GM23338 (cell line): ENCODE data around the gene GPR55. TPM values are rescaled to one million over a fixed set of nuclear protein-coding genes. Genes with fewer than 3 reads are reported as not detected.

Source experiments
- ATAC-seq: fragments of 200-7000 bp; cut with Tn5 transposase; 3 replicates; pipeline ENCODE4 v1.9.1; 2020
- DNase-seq: peaks from one replicate; pipeline ENCODE4 v3.0.0-alpha.2; 2015; ENCODE audit warnings: low spot score
- H2AFZ ChIP-seq: fragments of 200-600 bp; sonication (generic); 2 replicates; pipeline ENCODE4 v1.8.0; 2016; ENCODE audit warnings: antibody characterized with exemption, mild to moderate bottlenecking, moderate library complexity
- H3F3A ChIP-seq: fragments of 200-600 bp; sonication (generic); replicated peaks from 2 replicates; pipeline ENCODE4 v1.8.0; 2017; ENCODE audit warnings: antibody characterized with exemption, mixed run types, low read depth
- H3K27ac ChIP-seq: fragments of 200-600 bp; sonication (generic); 2 replicates; pipeline ENCODE4 v1.6.1; 2016; ENCODE audit warnings: low read depth
- H3K27me3 ChIP-seq: fragments of 200-600 bp; sonication (generic); 2 replicates; pipeline ENCODE4 v1.8.0; 2016; ENCODE audit warnings: mild to moderate bottlenecking, mixed run types, moderate library complexity; ENCODE audit not compliant: insufficient read depth
- H3K36me3 ChIP-seq: fragments of 200-600 bp; sonication (generic); 2 replicates; pipeline ENCODE4 v1.8.0; 2016; ENCODE audit warnings: mild to moderate bottlenecking; ENCODE audit not compliant: insufficient read depth
- H3K4me1 ChIP-seq: fragments of 200-600 bp; sonication (generic); 2 replicates; pipeline ENCODE4 v1.8.0; 2016; ENCODE audit warnings: mild to moderate bottlenecking, moderate library complexity; ENCODE audit not compliant: insufficient read depth
- H3K4me2 ChIP-seq: fragments of 200-600 bp; sonication (generic); 2 replicates; pipeline ENCODE4 v1.7.1; 2017; ENCODE audit warnings: mixed run types
- H3K4me3 ChIP-seq: fragments of 200-600 bp; sonication (generic); 2 replicates; pipeline ENCODE4 v1.6.1; 2016; ENCODE audit warnings: mixed run types
- H3K79me2 ChIP-seq: fragments of 200-600 bp; sonication (generic); replicated peaks from 2 replicates; pipeline ENCODE4 v1.8.0; 2017; ENCODE audit warnings: mild to moderate bottlenecking; ENCODE audit not compliant: insufficient read depth
- H3K9me2 ChIP-seq: fragments of 200-600 bp; sonication (generic); 2 replicates; pipeline ENCODE4 v1.8.0; 2017; ENCODE audit not compliant: insufficient read depth
- H4K20me1 ChIP-seq: fragments of 200-600 bp; sonication (generic); replicated peaks from 2 replicates; pipeline ENCODE4 v1.8.0; 2017; ENCODE audit warnings: mild to moderate bottlenecking; ENCODE audit not compliant: insufficient read depth
- H3K27ac Mint-ChIP-seq: 2 replicates; pipeline ENCODE4 v1.8.0; 2020; ENCODE audit warnings: inconsistent platforms, mild to moderate bottlenecking, moderate library complexity, mixed read lengths
- H3K27me3 Mint-ChIP-seq: 3 replicates; pipeline ENCODE4 v1.8.0; 2022; ENCODE audit warnings: low read depth, mild to moderate bottlenecking, moderate library complexity, mixed read lengths, inconsistent platforms; ENCODE audit not compliant: insufficient read depth, poor library complexity
- H3K36me3 Mint-ChIP-seq: 3 replicates; pipeline ENCODE4 v1.8.0; 2021; ENCODE audit warnings: low read depth, mild to moderate bottlenecking, inconsistent platforms, moderate library complexity, mixed read lengths
- H3K4me1 Mint-ChIP-seq: 3 replicates; pipeline ENCODE4 v1.8.0; 2020; ENCODE audit warnings: mild to moderate bottlenecking, inconsistent platforms, mixed read lengths
- H3K4me3 Mint-ChIP-seq: 3 replicates; pipeline ENCODE4 v1.8.0; 2021; ENCODE audit warnings: moderate library complexity, mild to moderate bottlenecking, inconsistent platforms, mixed read lengths
- H3K9me3 Mint-ChIP-seq: 3 replicates; pipeline ENCODE4 v1.8.0; 2020; ENCODE audit warnings: moderate library complexity, mild to moderate bottlenecking, inconsistent platforms, mixed read lengths
- CREB1 ChIP-seq: fragments of 250-450 bp; sonication (Bioruptor Pico); IDR thresholded peaks from 2 replicates; pipeline ENCODE4 v1.5.0; 2020; ENCODE audit warnings: low read depth, mild to moderate bottlenecking, moderate library complexity
- EZH2 ChIP-seq: fragments of 200-600 bp; sonication (generic); IDR thresholded peaks from one replicate; pipeline ENCODE4 v1.8.0; 2017; ENCODE audit warnings: antibody characterized with exemption, mild to moderate bottlenecking, low read depth; ENCODE audit not compliant: unreplicated experiment
- EZH2phosphoT487 ChIP-seq: fragments of 200-600 bp; sonication (generic); IDR thresholded peaks from one replicate; pipeline ENCODE4 v1.8.1; 2018; ENCODE audit warnings: antibody characterized with exemption; ENCODE audit not compliant: unreplicated experiment
- JUNB ChIP-seq: IDR thresholded peaks from one replicate; pipeline ENCODE4 v1.6.1; 2016; ENCODE audit warnings: antibody characterized with exemption; ENCODE audit not compliant: unreplicated experiment
- NANOG ChIP-seq: IDR thresholded peaks from 2 replicates; pipeline ENCODE4 v1.6.1; 2016; ENCODE audit warnings: antibody characterized with exemption, borderline replicate concordance
- POLR2AphosphoS5 ChIP-seq: IDR thresholded peaks from 2 replicates; pipeline ENCODE4 v1.6.1; 2016; ENCODE audit warnings: antibody characterized with exemption, low read depth
- STAT1 ChIP-seq: IDR thresholded peaks from one replicate; pipeline ENCODE4 v1.6.1; 2016; ENCODE audit warnings: antibody characterized with exemption; ENCODE audit not compliant: unreplicated experiment
- ZNF114 ChIP-seq: fragments of 250-450 bp; sonication (Bioruptor Pico); IDR thresholded peaks from 2 replicates; pipeline ENCODE4 v1.5.0; 2020; ENCODE audit warnings: mild to moderate bottlenecking, moderate library complexity
- ZNF331 ChIP-seq: fragments of 250-450 bp; sonication (Bioruptor Pico); IDR thresholded peaks from 2 replicates; pipeline ENCODE4 v1.5.0; 2020; ENCODE audit warnings: low read depth, mild to moderate bottlenecking, moderate library complexity
- polyA plus RNA-seq: library from polyadenylated mRNA; unstranded; fragments of >200 nt; fragmentation: Nextera tagmentation; extraction: Ambion mirVana; gene quantifications from 2 replicates; pipeline ENCODE4 v1.2.1, GENCODE V29; 2016
- total RNA-seq: library from RNA; depleted of rRNA; stranded (reverse); fragments of >200 nt; shearing (Covaris generic); gene quantifications from 2 replicates; pipeline ENCODE4 v1.2.3, GENCODE V29; 2014
- TF ChIP-seq, protein P1 (sequence below), 2 experiments: fragments of 200-600 bp in 1 of 2; sonication (generic) in 1 of 2; conservative IDR thresholded peaks; 2 replicates each; pipeline versions ENCODE4 v1.5.1 to v1.6.1; 2016 to 2017; ENCODE audit warnings: antibody characterized with exemption in 2 of 2, low read depth in 2 of 2, mild to moderate bottlenecking in 2 of 2, moderate library complexity in 1 of 2
- TF ChIP-seq, protein P2 (sequence below): IDR thresholded peaks from one replicate; pipeline ENCODE4 v1.6.1; 2018; ENCODE audit warnings: antibody characterized with exemption; ENCODE audit not compliant: unreplicated experiment
- TF ChIP-seq, protein P3 (sequence below): IDR thresholded peaks from 2 replicates; pipeline ENCODE4 v1.6.1; 2016; ENCODE audit warnings: antibody characterized with exemption

Gene GPR55
- total and polyA plus RNA-seq, 2 experiments from 2014 or later = not detected

DNA sequence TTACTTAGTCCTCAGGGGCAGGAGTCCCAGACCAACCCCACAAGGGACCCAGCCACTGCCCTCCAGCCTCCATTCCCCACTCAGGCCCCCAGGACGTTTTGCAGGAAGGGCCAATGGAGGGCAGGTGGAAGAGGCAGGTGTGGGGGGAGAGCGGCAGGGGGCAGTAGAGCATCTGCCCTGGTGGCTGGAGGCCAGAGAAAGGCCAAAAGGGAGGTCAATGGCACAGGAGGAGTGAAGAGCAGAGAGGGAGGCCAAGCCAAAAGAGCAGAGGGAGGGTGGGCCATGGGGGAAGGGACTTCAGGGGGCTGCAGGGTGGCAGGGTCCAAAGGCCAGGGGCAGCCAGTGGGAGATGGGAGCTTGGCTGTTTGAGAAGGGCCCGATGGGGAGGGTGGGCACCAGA lies 17.3 kb upstream of the GPR55 start:
- H3K27me3 ChIP-seq = no peaks in the 10 kb centered on the region
- no peak overlapping the region for H3K4me3 ChIP-seq
- H3K4me1 ChIP-seq = no peaks in the 10 kb centered on the region
- no peak overlapping the region for H3K4me2 ChIP-seq
- H3K27ac Mint-ChIP-seq = no peak overlapping the region
- DNase-seq (no peak), ATAC-seq (no peak)
- no peaks in the 10 kb centered on the region for H3F3A ChIP-seq
- H3K9me3 Mint-ChIP-seq = peaks cover 14% of the 10 kb centered on the region
- H3K4me1 Mint-ChIP-seq = no peaks in the 10 kb centered on the region; the same call in 2 of the 3 replicates
- no peaks in the 10 kb centered on the region for H3K9me2 ChIP-seq
- no peak overlapping the region for H3K4me3 Mint-ChIP-seq
- no peak overlapping the region for H3K27ac ChIP-seq
- H3K27me3 Mint-ChIP-seq = peaks cover 5% of the 10 kb centered on the region
- H3K79me2 ChIP-seq = no peaks in the 10 kb centered on the region
- H4K20me1 ChIP-seq = no peaks in the 10 kb centered on the region
- H2AFZ ChIP-seq = no peak overlapping the region
- 0 out of 2 replicates have a peak, but pooled peaks cover 2% of the 10 kb centered on the region for H3K36me3 ChIP-seq
- H3K36me3 Mint-ChIP-seq = peaks cover 4% of the 10 kb centered on the region; the same call in 2 of the 3 replicates
- TF ChIP-seq POLR2AphosphoS5 = no peak
- no peak for TF ChIP-seq STAT1
- TF ChIP-seq, protein P1, sequence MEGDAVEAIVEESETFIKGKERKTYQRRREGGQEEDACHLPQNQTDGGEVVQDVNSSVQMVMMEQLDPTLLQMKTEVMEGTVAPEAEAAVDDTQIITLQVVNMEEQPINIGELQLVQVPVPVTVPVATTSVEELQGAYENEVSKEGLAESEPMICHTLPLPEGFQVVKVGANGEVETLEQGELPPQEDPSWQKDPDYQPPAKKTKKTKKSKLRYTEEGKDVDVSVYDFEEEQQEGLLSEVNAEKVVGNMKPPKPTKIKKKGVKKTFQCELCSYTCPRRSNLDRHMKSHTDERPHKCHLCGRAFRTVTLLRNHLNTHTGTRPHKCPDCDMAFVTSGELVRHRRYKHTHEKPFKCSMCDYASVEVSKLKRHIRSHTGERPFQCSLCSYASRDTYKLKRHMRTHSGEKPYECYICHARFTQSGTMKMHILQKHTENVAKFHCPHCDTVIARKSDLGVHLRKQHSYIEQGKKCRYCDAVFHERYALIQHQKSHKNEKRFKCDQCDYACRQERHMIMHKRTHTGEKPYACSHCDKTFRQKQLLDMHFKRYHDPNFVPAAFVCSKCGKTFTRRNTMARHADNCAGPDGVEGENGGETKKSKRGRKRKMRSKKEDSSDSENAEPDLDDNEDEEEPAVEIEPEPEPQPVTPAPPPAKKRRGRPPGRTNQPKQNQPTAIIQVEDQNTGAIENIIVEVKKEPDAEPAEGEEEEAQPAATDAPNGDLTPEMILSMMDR (conservative IDR thresholded peaks at IDR 0.05; ENCODE audit: low read depth in 2 of 2) = peak in 1 of 2 experiments; percentile 58; a peak in 2 of 4 replicates
- no peak for TF ChIP-seq ZNF331 (CRISPR knock-in tag)

DNA sequence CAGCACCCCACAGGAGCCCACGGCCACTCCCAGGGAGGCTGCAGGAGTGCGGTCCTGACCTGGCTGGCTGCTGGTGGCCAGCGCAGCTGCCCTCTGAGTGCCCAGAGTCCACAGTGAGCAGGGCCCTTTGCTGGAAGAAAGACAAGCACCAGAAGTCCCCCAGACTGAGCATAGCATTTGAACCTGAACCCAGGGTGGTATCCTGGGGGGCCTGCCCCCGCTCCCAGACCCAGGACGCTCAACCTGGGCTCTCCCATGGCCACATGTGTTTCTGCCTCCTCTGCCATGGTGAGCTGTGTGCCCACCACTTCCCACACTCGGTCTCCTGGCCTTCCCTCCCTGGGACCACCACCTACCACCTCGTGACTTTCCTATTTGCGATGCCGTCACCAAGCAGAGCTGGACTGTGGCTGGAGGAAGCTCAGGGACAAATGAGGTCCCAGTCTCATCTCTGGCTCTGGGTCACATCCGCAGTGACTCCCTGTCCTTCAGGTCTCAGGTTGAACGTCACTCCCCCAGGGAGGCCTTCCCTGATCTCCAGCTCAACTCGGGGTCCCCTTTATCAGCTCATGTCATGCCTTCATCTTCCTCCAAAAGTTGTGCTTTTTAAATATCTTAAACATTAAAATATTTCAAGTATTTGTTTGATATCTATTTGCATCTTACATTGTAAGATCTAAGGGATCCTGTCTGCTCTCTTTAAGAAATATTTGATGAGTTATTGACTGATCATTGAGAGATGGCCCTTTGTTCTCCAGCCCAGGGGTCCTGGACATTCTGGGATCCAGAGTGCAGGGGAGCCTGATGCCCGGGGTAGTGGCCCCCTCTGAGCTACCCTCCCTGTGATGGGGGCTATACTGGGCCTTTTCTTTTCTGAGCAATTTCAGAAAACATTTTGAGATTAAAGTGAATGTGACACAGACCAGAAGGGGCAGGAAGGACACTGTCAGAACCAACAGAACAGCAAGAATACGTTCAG lies 16.4 kb upstream of the GPR55 start:
- no peaks in the 10 kb centered on the region; the same call in 2 of the 3 replicates for H3K4me1 Mint-ChIP-seq
- Histone ChIP-seq H3K4me2 (no peak overlapping the region), H3K4me1 (no peaks in the 10 kb centered on the region), H4K20me1 (no peaks in the 10 kb centered on the region), H2AFZ (no peak overlapping the region), H3K4me3 (no peak overlapping the region), H3F3A (no peaks in the 10 kb centered on the region), H3K36me3 (0 out of 2 replicates have a peak, but pooled peaks cover 5% of the 10 kb centered on the region), H3K27ac (no peak overlapping the region), H3K79me2 (no peaks in the 10 kb centered on the region), H3K27me3 (no peaks in the 10 kb centered on the region), H3K9me2 (no peaks in the 10 kb centered on the region; the same call in 1 of the 2 replicates)
- H3K4me3 Mint-ChIP-seq = no peak overlapping the region; the same call in 2 of the 3 replicates
- H3K36me3 Mint-ChIP-seq = peaks cover 12% of the 10 kb centered on the region; the same call in 2 of the 3 replicates
- H3K9me3 Mint-ChIP-seq = peaks cover 22% of the 10 kb centered on the region
- DNase-seq (no peak), ATAC-seq (no peak)
- no peak overlapping the region for H3K27ac Mint-ChIP-seq
- peaks cover 5% of the 10 kb centered on the region for H3K27me3 Mint-ChIP-seq
- TF ChIP-seq, protein P2, sequence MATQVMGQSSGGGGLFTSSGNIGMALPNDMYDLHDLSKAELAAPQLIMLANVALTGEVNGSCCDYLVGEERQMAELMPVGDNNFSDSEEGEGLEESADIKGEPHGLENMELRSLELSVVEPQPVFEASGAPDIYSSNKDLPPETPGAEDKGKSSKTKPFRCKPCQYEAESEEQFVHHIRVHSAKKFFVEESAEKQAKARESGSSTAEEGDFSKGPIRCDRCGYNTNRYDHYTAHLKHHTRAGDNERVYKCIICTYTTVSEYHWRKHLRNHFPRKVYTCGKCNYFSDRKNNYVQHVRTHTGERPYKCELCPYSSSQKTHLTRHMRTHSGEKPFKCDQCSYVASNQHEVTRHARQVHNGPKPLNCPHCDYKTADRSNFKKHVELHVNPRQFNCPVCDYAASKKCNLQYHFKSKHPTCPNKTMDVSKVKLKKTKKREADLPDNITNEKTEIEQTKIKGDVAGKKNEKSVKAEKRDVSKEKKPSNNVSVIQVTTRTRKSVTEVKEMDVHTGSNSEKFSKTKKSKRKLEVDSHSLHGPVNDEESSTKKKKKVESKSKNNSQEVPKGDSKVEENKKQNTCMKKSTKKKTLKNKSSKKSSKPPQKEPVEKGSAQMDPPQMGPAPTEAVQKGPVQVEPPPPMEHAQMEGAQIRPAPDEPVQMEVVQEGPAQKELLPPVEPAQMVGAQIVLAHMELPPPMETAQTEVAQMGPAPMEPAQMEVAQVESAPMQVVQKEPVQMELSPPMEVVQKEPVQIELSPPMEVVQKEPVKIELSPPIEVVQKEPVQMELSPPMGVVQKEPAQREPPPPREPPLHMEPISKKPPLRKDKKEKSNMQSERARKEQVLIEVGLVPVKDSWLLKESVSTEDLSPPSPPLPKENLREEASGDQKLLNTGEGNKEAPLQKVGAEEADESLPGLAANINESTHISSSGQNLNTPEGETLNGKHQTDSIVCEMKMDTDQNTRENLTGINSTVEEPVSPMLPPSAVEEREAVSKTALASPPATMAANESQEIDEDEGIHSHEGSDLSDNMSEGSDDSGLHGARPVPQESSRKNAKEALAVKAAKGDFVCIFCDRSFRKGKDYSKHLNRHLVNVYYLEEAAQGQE = no peak
- TF ChIP-seq ZNF331 (CRISPR knock-in tag) = no peak
- TF ChIP-seq, protein P3, sequence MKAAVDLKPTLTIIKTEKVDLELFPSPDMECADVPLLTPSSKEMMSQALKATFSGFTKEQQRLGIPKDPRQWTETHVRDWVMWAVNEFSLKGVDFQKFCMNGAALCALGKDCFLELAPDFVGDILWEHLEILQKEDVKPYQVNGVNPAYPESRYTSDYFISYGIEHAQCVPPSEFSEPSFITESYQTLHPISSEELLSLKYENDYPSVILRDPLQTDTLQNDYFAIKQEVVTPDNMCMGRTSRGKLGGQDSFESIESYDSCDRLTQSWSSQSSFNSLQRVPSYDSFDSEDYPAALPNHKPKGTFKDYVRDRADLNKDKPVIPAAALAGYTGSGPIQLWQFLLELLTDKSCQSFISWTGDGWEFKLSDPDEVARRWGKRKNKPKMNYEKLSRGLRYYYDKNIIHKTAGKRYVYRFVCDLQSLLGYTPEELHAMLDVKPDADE = no peak
- no peak for TF ChIP-seq ZNF114 (CRISPR knock-in tag)
- no peak for TF ChIP-seq JUNB
- no peak for TF ChIP-seq NANOG
- TF ChIP-seq EZH2 = no peak
- no peak for TF ChIP-seq EZH2phosphoT487
- TF ChIP-seq CREB1 = no peak
- TF ChIP-seq POLR2AphosphoS5 = no peak
- TF ChIP-seq, protein P1 (conservative IDR thresholded peaks at IDR 0.05; ENCODE audit: low read depth in 2 of 2) = no peak
- no peak for TF ChIP-seq STAT1
